Lower lobe of right lung (tissue), 2 donors: Measurements from ENCODE around the gene CLK2. TPM values are rescaled to one million over a fixed set of nuclear protein-coding genes. Genes with fewer than 3 reads are reported as not detected.
A peak's percentile ranks its signal among the peaks of the same experiment; 100 is the strongest.
"Not testable (repeated sequence)": the region's sequence is repeated elsewhere in the genome, so short reads cannot be mapped to it uniquely, and the experiment has no call there.

Experiments
- ATAC-seq, 2 donors: fragments of 200-7000 bp; cut with Tn5 transposase; one replicate each; pipeline ENCODE4 v1.9.1; 2020 to 2022; ENCODE audit warnings: mild to moderate bottlenecking in 2 of 2, moderate library complexity in 2 of 2
- DNase-seq: peaks from one replicate; pipeline ENCODE4 v3.0.0-alpha.2; 2020
- H3K27ac ChIP-seq: fragments of 200-600 bp; one replicate; pipeline ENCODE4 v1.8.0; 2022
- H3K27me3 ChIP-seq: fragments of 200-600 bp; one replicate; pipeline ENCODE4 v1.8.0; 2022; ENCODE audit warnings: low read depth
- H3K36me3 ChIP-seq: fragments of 200-600 bp; one replicate; pipeline ENCODE4 v1.8.0; 2022; ENCODE audit warnings: mild to moderate bottlenecking
- H3K4me1 ChIP-seq: fragments of 200-600 bp; one replicate; pipeline ENCODE4 v1.8.0; 2022
- H3K4me3 ChIP-seq: fragments of 200-600 bp; one replicate; pipeline ENCODE4 v1.8.0; 2022; ENCODE audit warnings: mild to moderate bottlenecking
- H3K9me3 ChIP-seq: fragments of 200-600 bp; one replicate; pipeline ENCODE4 v1.8.0; 2022
- intact Hi-C: fragments of 100-400 bp; cut with DNase I; formaldehyde crosslinking; loops from one replicate; pipeline ENCODE4 v1.11.0; 2022
- total RNA-seq: library from RNA; stranded (reverse); fragmentation: NEBNext Ultra II Directional; extraction: Animal tissue kit (Norgen Biotek cat#: 25700); gene quantifications from one replicate; pipeline ENCODE4 v1.2.1, GENCODE V29; 2021
- TF ChIP-seq, protein P1 (sequence below): fragments of 200-600 bp; IDR thresholded peaks from one replicate; pipeline ENCODE4 v1.8.0; 2022; ENCODE audit warnings: antibody characterized with exemption, mild to moderate bottlenecking
- donor health status: DM: no; HTN: yes; CAD: no; lungs with severe emphysema.

CLK2 gene
- total RNA-seq, 1 donor from 2014 or later, result 51.1 TPM

DNA sequence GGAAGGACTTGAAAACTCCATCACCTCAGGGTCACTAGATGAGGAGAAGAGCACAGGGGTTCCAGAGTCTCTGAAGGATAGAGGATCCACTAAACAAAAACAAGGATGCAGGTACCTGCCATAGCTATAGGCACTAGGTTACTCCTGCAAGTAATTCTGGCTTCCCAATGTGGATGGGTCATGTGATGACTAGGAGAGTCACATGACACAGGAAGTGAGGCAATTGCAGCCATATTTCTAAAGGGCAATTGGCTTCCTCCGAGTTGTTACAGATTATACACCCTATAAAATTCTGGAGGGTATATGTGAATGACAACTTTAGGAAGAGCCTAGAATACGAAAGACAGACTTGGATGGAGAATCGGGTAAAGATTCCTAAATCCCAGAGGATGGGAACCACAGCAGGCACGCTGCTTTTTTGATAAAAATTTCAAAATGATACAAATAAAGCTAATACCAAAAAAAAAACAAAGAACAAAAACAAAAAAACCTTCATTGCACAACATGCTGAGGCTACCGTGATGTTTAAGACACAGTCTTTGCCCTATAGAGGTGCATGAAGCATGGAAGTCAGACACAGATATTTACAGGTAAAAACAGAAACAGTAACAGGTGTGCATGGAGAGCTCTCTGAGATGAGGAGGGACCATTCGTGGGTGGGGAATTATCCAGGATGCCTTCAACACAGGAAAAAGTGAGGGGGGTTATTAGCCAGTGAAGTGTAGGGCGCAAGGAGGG, 54.3 kb downstream of the CLK2 start:
- peak; percentile 45 to 76 for ATAC-seq

DNA sequence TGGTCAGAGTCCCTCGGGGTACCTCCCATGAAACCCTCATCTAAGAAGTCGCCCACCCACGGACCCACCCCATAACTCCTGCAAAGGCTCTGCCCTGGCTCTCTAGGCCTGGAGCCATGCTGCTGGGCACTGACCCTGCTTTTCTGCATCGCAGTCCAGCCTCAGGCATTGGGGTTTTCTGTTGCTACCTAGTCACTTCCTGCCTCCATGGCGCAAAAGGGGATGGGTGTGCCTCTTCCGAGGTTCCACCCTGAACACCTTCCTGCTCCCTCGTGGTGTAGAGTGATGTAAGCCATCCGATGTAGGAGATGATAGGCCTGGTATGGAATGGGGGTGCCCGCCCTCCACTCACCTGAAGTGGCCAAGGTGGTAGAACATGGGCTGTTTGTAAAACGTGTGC, 58.6 kb downstream of the CLK2 start:
- H3K36me3 ChIP-seq, H3K4me3 ChIP-seq, H3K27ac ChIP-seq, intact Hi-C loops, H3K27me3 ChIP-seq, H3K9me3 ChIP-seq, DNase-seq, ATAC-seq: not testable (repeated sequence)
- H3K4me1 ChIP-seq, result peaks cover 19% of the 10 kb centered on the region

More for the DNA sequence above, 54.3 kb downstream of the CLK2 start:
- no peak for DNase-seq
- H3K27ac ChIP-seq, result peak overlapping the region; percentile 18
- H3K36me3 ChIP-seq, result no peaks in the 10 kb centered on the region
- H3K4me1 ChIP-seq, result peaks cover 19% of the 10 kb centered on the region
- no peaks in the 10 kb centered on the region for H3K27me3 ChIP-seq
- no peaks in the 10 kb centered on the region for H3K9me3 ChIP-seq
- intact Hi-C loops, result no loop called here
- TF ChIP-seq, protein P1, sequence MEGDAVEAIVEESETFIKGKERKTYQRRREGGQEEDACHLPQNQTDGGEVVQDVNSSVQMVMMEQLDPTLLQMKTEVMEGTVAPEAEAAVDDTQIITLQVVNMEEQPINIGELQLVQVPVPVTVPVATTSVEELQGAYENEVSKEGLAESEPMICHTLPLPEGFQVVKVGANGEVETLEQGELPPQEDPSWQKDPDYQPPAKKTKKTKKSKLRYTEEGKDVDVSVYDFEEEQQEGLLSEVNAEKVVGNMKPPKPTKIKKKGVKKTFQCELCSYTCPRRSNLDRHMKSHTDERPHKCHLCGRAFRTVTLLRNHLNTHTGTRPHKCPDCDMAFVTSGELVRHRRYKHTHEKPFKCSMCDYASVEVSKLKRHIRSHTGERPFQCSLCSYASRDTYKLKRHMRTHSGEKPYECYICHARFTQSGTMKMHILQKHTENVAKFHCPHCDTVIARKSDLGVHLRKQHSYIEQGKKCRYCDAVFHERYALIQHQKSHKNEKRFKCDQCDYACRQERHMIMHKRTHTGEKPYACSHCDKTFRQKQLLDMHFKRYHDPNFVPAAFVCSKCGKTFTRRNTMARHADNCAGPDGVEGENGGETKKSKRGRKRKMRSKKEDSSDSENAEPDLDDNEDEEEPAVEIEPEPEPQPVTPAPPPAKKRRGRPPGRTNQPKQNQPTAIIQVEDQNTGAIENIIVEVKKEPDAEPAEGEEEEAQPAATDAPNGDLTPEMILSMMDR, result no peak
- H3K4me3 ChIP-seq, result no peak overlapping the region

Other genes with a start within 250 kb of the CLK2 start
- gene DCST2, start 239.7 kb downstream of the CLK2 start, total RNA-seq, result 1.4 TPM
- gene DCST1, start 239.7 kb downstream of the CLK2 start, total RNA-seq, result not detected
- gene ADAM15, start 222.2 kb downstream of the CLK2 start, total RNA-seq, result 121 TPM
- gene EFNA4, start 209.8 kb downstream of the CLK2 start, total RNA-seq, result 7.4 TPM
- 1.0 TPM for gene EFNA3, start 194.7 kb downstream of the CLK2 start, total RNA-seq
- gene EFNA1, start 145.6 kb downstream of the CLK2 start, total RNA-seq, result 144 TPM
- gene SLC50A1, start 137.7 kb downstream of the CLK2 start, total RNA-seq, result 42.6 TPM
- gene DPM3, start 133.0 kb downstream of the CLK2 start, total RNA-seq, result 62.3 TPM
- gene KRTCAP2, start 100.2 kb downstream of the CLK2 start, total RNA-seq, result 173 TPM
- 0.35 TPM for gene TRIM46, start 99.7 kb downstream of the CLK2 start, total RNA-seq
- 24.4 TPM for gene THBS3, start 65.6 kb downstream of the CLK2 start, total RNA-seq
- 27.9 TPM for gene MTX1, start 64.8 kb downstream of the CLK2 start, total RNA-seq
- gene ENTREP3, start 18.0 kb downstream of the CLK2 start, total RNA-seq, result 22.9 TPM
- 70.2 TPM for gene SCAMP3, start 11.1 kb downstream of the CLK2 start, total RNA-seq
- gene HCN3, start 4.0 kb upstream of the CLK2 start, total RNA-seq, result 4.2 TPM
- not detected for gene PKLR, start 27.9 kb upstream of the CLK2 start, total RNA-seq
- gene FDPS, start 35.4 kb upstream of the CLK2 start, total RNA-seq, result 184 TPM
- 27.6 TPM for gene RUSC1, start 47.4 kb upstream of the CLK2 start, total RNA-seq